CD4-positive, alpha-beta T cell treated with Interleukin-12 subunit alpha and Interleukin-12 subunit beta, for 1 hour (primary cell): ENCODE data around the gene ADAMTSL1.

Source experiments
- DNase-seq: peaks from one replicate; pipeline ENCODE4 v3.0.0-alpha.2; 2020

The ADAMTSL1 gene

DNA sequence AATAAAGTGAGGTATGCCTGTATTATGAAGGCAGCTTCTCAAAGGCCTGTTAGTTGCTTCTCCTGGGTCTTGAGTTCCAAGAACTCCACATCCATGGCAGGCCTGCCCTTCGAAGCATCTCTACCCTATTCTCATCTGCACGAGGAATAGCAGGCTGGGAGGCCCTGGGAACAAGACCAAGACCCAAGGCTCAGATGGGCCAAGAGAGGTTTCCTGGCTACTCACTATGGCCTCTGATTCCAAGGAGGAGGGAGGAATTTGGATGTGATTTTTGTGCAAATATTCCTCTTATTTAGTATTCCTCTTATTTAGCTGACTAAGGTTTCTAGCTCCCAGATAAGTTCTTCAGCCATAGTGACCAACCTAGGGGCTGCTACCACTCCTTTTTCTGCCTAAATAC lies 407.8 kb downstream of the ADAMTSL1 start:
- DNase-seq: no peak

DNA sequence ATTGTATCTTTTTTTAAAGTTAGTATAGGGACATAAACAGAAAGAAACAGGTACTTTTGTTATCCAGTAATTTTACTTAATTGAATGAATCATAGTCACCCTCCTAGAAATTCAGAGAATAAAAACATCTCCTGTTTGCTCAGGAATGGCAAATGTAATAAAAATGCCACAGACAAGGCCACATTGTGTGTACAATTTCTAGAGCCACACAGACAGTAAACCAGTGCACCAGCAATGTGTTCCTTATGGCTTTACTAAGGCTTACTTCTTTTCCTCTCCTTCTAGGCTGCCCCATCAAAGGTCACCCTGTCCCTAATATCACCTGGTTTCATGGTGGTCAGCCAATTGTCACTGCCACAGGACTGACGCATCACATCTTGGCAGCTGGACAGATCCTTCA lies 413.6 kb downstream of the ADAMTSL1 start:
- DNase-seq: no peak

DNA sequence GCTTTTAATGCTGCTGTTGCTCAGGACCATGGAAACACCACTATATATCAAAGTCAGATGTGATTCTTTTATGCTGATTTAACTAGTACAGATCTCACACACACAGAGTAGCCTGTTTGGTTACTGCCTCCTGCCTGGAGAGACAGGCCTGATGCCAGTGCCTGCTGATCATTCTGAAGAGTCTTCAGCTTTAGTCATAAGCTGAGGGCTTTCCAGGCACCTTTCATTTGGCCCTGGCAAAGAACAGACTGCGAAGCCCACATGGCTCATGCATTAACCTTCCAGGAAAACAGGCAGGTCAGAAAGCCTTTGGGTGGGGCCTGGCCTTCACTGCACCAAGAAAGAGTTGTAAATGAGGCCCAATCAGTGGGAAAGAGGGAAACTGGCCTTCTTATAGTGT lies 414.3 kb downstream of the ADAMTSL1 start:
- no peak for DNase-seq

DNA sequence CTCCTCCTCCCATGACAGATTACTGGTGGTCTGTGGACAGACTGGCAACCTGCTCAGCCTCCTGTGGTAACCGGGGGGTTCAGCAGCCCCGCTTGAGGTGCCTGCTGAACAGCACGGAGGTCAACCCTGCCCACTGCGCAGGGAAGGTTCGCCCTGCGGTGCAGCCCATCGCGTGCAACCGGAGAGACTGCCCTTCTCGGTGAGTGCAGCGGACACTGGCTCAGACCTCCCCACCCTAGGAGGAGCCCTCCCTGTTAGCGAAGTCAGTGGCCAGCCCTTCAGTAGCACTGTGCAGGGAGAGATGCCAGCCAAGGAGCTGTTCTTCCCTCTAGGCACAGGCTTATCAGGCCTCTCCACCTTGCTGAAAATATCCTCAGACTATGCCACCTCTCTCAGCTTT lies 415.6 kb downstream of the ADAMTSL1 start:
- no peak for DNase-seq

DNA sequence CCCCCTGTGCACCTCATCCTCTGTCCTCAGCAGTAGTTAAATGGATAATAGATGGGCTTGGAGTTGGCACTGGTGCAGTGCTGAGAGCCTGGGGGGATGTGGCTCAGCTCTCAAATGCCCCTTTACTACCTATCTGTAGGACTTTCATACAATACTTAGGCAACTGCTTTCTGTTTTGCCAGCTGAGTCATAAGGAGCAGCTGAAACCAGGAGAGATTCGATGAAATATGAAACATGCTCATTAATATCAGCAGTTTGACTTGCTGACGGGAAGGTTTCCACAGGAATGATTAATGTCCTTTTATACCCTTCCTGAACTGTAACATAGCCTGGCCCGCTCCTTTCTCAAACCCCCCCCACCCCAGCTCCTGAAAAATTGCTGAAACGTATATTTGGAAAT lies 416.4 kb downstream of the ADAMTSL1 start:
- DNase-seq: no peak

DNA sequence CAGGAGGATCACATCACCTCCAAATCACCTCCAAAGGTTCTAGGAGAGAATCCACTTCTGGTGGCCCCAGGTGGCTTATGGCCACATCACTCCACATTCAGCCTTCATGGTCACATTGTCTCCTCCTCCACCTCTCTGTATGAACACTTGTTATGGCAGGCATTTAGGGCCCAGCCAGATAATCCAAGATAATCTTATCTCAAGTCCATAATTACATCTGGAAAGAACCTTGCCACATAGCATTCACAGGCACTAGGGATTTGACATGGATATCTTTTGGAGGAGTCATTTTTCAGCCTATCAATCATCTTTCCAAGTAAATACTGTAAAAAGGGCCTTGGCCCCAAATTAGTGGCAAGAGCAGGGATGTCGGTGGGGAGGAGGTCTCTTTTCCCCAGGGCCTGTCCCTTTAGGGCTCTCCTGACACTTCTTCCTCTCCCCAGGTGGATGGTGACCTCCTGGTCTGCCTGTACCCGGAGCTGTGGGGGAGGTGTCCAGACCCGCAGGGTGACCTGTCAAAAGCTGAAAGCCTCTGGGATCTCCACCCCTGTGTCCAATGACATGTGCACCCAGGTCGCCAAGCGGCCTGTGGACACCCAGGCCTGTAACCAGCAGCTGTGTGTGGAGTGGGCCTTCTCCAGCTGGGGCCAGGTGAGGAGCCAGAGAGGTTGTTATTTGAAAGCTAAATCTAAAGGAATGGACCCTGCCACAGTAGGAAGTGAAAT lies 418.2 kb downstream of the ADAMTSL1 start:
- DNase-seq: no peak

DNA sequence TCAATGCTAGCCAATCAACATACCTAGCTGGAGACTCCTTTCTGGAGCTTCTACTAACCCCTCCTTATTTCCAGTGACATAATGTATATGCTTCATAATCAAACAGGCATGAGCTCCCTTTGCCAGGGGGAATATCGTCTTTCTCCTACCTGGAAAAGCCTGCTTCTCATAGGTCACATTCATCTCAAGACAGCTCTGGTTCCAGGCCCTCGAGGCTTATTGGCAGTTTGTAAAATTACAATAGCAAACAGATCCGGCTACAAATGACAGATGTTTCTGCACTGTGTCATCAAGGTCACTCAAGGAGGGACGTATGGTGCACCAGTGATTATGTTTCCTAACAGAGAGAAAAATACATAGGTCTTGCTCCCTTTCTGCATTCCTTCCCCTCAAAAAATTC lies 419.1 kb downstream of the ADAMTSL1 start:
- no peak for DNase-seq

DNA sequence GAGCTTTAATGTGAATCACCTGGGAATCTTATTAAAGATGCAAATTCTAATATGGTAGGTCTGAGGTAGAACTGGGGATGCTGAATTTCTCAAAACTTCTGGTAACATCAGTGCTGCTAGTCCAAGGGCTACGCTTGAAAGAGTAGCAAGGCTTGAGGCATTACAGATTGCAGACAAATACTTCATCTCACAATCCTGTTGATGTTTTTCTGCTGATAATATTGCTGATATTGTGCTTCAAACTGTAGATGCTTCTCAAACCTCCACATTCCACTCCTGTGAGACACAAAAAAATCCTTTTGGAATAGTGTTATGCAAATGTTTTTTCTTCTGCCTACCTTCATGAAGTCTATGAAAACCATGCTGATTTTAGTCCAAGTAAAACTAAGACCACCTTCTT lies 419.5 kb downstream of the ADAMTSL1 start:
- DNase-seq: no peak

DNA sequence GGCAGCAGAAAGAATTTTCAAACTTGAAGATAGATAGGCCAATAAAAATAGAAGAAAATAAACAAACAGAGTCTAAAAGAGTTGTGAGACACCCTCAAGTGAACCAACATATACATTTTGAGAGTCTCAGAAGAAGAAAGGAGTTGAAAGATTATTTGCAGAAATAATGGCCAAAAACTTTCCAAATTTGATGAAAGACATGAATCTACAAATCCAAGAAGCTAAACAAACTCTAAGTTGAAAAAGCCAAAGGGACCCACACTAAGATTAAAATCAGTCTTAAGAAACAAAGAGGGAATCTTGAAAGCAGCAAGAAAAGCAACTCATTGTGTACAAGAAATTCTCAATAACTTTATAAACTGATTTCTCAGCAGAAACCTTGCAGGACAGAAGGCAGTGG lies 422.1 kb downstream of the ADAMTSL1 start:
- no peak for DNase-seq

DNA sequence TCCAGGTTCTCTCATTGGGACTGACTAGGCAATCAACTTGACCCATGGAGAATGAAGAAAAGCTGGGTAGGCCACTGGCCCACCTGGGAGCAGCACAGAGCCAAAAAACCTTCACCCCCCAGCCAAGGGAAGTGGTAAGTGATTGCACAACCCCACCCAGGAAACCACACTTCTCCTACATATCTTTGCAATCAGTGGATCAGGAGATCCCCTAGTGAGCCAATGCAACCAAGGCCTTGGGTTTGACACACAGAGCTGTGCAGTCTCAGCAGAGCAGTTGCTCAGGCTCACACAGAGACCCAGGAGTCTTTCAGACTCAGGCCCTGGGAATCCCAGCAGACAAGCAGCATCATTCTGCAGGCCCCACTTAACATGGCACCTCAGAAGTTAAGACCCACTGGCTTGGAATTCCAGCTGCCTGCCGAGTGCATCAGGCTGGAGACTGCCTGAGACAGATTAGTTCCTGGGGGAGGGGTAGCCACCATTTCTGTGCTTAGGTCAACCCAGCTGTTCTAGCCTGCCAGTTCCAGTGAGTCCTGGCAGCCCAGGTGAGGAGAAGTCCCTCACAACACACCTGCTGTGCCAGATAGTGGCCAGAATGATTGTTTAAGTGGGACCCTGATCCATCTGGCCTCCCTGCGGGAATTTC lies 422.7 kb downstream of the ADAMTSL1 start:
- no peak for DNase-seq

DNA sequence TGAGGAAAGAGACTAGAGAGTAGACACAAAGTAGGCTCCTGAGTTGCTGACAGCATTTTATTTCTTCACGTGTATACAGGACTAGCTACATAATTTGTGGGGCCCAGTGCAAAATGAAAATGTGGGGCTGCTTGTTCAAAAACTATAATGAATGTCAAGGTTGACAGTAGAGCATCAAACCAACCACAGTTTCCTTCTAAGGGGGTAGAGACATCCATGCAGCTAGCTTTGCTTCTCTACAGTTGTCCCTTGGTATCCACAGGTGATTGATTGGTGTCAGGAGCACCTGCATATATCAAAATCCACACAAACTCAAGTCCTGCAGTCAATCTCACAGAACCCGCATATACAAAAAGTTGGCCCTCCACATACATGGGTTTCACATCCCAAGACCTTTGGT lies 429.5 kb downstream of the ADAMTSL1 start:
- DNase-seq: no peak

DNA sequence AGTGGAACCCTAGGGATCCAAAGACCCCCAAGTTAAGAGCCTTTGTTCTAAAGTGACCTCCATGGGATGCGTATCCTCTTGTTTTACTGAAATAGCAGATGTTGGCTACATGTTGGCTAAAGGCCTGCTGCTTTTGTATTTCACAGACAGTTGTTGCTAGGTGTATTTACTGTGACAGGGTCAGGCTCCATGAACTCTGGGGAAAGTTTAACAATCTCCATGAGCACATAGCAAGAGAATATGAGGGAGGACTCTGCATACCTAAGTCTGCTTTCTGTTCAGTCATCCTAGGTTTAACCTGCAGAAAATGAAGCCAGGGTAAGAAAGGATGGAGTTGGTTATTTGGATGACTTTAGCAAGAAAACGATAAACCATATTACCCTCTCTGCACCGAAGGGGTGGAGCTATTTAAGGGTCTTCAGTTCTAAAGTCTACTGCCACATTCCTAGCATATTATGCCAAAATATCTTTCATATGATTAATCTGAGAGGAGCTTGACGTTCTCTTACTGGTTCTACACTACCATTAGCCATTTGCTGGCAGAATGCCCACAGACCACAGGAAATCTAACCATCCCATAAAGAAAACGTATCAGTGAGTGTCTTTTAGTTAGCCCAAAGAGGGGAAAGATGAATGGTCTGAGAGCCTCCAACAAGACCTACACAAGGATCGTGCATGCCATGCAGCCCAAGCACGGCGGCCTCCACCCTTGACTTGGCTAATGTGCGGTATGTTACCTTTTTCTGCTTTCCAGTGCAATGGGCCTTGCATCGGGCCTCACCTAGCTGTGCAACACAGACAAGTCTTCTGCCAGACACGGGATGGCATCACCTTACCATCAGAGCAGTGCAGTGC lies 431.3 kb downstream of the ADAMTSL1 start:
- no peak for DNase-seq

DNA sequence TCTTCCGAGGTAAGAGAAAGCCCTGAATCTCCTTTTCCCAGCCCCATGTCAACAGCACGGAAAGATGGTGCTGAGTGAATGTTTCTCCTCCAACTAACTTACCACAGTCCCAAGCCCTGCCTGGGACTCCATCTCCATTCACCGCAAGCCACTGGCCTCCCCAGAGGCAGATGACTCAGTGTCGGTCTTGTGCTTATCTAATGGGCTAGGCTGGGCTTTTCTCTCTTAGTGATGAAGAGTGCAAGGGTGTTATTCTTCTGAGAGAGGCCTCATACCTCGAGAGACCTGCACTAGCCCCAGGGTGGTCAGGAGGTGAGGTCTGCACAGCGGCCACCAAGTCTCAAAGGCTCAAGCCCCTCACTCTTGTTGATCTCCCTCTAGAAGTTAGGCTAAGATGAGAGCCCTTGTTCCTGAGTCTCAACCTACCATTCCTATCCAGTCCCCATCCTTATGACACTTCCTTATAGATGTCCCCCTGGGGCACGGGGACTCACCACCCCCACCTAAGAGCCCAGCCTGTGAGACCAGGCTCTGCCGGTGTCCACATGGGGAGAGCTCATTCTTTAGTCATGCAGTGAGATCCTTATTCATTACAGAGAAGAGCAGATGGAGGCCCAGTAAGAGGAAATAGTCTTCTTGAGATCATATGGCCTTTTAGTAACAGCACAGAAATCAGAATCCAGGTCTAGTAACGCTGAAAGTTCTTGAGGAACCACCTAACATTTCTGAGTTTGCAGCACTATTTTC lies 432.1 kb downstream of the ADAMTSL1 start:
- no peak for DNase-seq

DNA sequence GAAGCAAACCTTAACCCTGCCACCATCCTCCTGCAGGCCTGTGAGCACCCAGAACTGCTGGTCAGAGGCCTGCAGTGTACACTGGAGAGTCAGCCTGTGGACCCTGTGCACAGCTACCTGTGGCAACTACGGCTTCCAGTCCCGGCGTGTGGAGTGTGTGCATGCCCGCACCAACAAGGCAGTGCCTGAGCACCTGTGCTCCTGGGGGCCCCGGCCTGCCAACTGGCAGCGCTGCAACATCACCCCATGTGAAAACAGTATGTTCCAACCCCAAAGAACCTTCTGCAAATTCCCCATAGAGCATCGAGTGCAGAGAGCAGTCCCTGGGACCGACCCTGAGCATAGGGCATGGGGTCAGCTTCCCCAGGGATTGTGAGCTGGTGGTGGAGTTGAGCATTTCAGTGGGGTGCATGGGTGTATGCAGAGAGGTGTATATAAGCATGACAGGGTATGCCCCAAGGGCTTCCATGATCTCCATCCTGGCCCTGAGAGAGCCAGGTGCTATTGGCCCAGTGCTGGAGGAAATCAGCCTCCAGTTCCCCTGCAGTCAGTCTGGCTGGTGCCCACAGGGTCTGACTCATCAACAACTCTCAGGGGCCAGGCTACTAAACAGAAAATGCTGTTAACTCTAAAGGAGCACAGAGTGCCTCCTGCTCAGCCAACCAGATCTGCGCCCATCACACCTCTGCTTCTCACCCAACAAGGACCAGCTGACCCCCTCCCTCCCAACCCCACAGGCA lies 432.9 kb downstream of the ADAMTSL1 start:
- DNase-seq: no peak

DNA sequence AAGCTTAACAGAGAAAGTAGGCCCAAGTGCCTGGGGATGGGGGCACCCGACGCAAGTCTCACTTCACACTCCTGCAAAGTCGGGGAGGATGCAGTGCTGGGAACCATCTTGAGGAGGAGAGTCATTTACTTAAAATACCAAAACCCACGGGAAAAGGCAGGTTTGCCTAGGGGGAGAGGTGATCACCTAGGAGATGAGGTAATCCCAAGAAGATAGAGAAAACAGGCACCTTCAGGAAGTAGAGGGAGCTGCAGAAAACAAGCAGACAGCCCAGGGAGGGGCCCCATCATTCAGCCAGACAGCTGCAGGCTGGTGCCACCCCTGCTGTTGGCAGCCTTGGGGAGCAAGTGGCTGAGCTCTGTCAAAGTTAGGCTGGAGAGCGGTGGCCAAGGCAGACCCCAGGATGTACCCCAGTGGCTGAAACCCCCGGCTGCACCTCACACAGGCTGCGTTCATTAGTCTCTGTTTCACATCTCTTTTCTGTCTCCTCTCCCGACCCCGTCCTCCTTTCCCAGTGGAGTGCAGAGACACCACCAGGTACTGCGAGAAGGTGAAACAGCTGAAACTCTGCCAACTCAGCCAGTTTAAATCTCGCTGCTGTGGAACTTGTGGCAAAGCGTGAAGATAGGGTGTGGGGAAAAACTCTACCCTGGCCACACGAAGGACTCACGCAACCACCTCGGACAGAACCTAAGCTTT lies 434.1 kb downstream of the ADAMTSL1 start:
- DNase-seq: no peak

DNA sequence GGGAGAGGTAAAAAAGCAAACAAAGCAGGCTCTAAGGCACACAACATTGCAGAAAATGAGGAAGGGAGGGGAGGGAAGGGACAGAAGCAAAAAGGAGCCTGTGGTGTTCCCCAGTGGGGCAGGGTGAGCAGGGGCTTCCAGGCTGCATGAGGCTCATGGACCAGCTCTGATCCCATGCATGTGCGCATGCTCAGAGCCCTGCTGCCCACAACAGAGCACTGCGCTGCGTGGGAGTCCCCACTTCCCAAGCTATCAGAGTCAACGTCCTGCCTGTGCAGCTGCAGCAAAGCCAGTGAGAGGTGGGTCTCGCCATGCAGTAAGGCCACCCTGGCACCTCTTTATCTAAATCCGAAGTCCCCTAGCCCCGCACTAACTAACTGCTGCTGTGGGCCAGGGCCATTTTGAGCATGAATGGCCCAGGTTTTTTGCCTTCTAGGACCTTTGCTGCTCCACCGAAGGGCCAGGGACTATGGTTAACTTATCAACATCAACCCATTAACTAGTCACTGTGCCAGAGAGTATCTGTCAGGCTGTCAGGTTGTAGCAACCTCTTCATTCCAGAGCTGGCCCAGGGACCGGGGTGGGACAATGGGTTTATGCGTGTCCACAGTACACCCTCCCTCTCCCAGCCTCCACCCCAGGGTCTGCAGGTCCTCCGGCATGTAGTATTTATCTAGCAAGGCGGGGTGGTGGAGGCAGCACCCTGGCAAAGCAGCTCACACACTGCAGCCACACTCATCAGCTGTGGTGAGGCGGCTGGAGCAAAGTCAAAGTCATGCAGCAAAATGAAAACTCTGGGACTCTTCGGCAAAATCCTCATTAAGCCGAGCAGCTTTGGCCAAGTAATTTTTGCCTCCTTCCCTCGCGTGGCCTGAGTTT lies 435.4 kb downstream of the ADAMTSL1 start:
- no peak for DNase-seq

DNA sequence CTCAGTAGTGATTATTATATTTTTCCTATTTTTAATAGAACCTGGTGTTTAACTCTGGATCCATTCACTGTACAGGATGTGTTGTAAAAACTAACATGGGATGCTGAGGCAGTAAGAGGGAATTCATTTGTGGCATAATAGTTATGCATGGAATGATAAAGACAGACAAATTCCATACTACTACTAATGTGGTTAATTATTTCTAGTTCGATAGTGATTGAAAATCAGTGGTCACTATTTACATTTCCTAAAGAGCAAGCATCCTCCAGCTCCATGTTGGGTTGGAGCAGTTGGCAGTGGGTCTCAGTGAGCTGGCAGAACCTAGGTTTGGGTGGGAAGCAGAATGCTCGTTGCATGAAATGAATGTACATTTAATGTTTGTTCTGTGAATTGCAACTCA lies 436.5 kb downstream of the ADAMTSL1 start:
- DNase-seq: no peak

DNA sequence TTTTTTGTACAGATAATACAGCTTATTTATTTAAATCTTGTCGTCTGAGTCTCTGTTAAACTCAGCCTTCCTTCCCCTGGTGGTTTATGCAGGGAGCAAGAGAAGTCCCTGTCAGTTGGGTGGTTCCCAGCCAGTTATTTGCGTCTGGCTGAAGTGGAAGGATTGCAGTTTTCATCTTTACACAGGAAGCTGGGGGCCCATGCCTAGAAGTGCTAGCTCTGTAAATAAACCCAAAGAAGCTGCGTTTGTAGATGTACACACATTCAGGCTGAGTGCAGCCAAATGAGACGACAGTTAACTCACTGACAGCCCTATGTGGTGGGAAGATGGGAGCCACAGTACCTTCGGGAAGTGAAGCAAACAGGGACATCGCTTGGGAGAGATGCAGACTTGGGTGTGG lies 437.0 kb downstream of the ADAMTSL1 start:
- no peak for DNase-seq

DNA sequence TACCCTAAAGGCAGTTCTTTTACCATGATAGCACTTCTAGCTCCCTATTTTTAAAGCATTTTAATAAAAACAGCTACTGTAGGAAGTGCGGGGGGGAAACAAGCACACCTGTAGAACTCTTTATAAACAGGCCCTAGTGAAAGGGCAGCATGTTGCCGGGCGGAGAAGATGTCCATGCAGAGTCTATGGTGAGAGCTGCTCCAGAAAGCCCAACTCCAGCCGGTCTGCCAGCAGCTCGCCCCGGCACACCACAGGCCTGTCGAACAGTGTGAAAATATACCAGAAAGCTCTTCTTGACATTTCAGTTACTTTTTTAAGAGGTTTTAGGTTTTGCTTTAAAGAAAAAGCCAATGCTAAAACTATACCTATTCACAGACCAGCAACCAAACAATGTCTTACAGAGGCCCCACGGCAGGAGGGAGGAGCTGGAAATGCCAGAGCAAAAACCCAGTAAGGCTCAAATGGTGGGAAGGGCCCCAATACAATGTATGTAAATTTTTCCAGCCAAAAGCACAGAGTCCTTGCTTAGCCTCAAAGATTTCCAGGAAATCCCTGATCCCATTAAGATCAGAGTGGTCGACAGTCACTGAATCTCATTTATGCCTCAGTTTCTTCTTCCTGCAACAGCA lies 437.9 kb downstream of the ADAMTSL1 start:
- DNase-seq: no peak
